HepG2 (cell line): Measurements from ENCODE around the gene EEPD1. TPM values are rescaled to one million over a fixed set of nuclear protein-coding genes. Genes with fewer than 3 reads are reported as not detected.

ENCODE experiments used
- ATAC-seq: fragments of 200-7000 bp; cut with Tn5 transposase; 3 replicates; pipeline ENCODE4 v1.9.1; 2020; ENCODE audit warnings: mild to moderate bottlenecking, moderate library complexity
- BruUV-seq: library from RNA; stranded (reverse); fragments of 400-500 nt; replicated peaks from 2 replicates; lab custom pipeline; 2021; lab: Mats Ljungman, UMichigan
- CTCF ChIA-PET: fragments of 300-600 bp; formaldehyde crosslinking; extraction: SDS; loops from one replicate; lab custom pipeline; 2021; ENCODE audit warnings: low total read pairs, inconsistent platforms, low intra/inter-chr PET ratio; lab: Yijun Ruan, JAX
- POLR2A ChIA-PET: fragments of 350-600 bp; sonication (Branson Sonifier 250); formaldehyde crosslinking; loops from one replicate; lab custom pipeline; 2020; ENCODE audit warnings: antibody characterized with exemption, inconsistent platforms; lab: Yijun Ruan, JAX
- DNase-seq: peaks from one replicate; pipeline ENCODE4 v3.0.0-alpha.2; 2015; ENCODE audit warnings: low spot score
- FAIRE-seq: peaks from 3 replicates; lab custom pipeline; 2011; peaks lifted over from hg19 to GRCh38; lab: Jason Lieb, UNC
- H2AFZ ChIP-seq: one replicate; pipeline ENCODE4 v1.6.1; 2011; ENCODE audit warnings: low read length, inconsistent platforms
- H3K27ac ChIP-seq: fragments of 300-600 bp; 3 replicates; pipeline ENCODE4 v1.8.0; 2011; ENCODE audit warnings: mixed run types, mild to moderate bottlenecking, mixed read lengths, low read length, inconsistent platforms; ENCODE audit not compliant: insufficient read depth; ENCODE audit errors: extremely low read length
- H3K27me3 ChIP-seq, 2 experiments: fragments of 200-600 bp in 1 of 2; 2 replicates in 1 of 2; 3 replicates in 1 of 2; pipeline versions ENCODE4 v1.6.0 to v1.8.0; 2011; ENCODE audit warnings: low read length in 2 of 2, mild to moderate bottlenecking in 2 of 2, moderate library complexity in 2 of 2, inconsistent platforms in 1 of 2; ENCODE audit not compliant: insufficient read depth in 2 of 2, control insufficient read depth in 1 of 2
- H3K36me3 ChIP-seq, 2 experiments: fragments of 200-600 bp in 1 of 2; replicated peaks in 1 of 2; 2 replicates in 1 of 2; 3 replicates in 1 of 2; pipeline versions ENCODE4 v1.5.1 to v1.8.0; 2011; ENCODE audit warnings: low read length in 2 of 2, inconsistent platforms in 1 of 2; ENCODE audit not compliant: insufficient read depth in 2 of 2, control insufficient read depth in 1 of 2
- H3K4me1 ChIP-seq: 2 replicates; pipeline ENCODE4 v1.5.1; 2012; ENCODE audit warnings: low read length, inconsistent platforms; ENCODE audit not compliant: insufficient read depth
- H3K4me2 ChIP-seq: 2 replicates; pipeline ENCODE4 v1.6.0; 2011; ENCODE audit warnings: low read depth, low read length, inconsistent platforms
- H3K4me3 ChIP-seq, 3 experiments: fragments of 200-600 bp in 1 of 3; sonication (generic), shearing (Covaris generic) in 1 of 3; replicated peaks in 1 of 3; 2 replicates each; pipeline ENCODE4 v1.5.1; 2011 to 2016; ENCODE audit warnings: low read length in 3 of 3, inconsistent platforms in 2 of 3, low read depth in 2 of 3, mild to moderate bottlenecking in 2 of 3, control low read depth in 1 of 3, mixed read lengths in 1 of 3; ENCODE audit not compliant: insufficient read depth in 1 of 3
- H3K79me2 ChIP-seq: one replicate; pipeline ENCODE4 v1.6.1; 2011; ENCODE audit warnings: low read length, inconsistent platforms; ENCODE audit not compliant: insufficient read depth
- H3K9ac ChIP-seq: 2 replicates; pipeline ENCODE4 v1.6.0; 2011; ENCODE audit warnings: mild to moderate bottlenecking, low read depth, low read length, inconsistent platforms; ENCODE audit not compliant: insufficient read depth
- H3K9me3 ChIP-seq: 2 replicates; pipeline ENCODE4 v1.5.1; 2012; ENCODE audit warnings: mild to moderate bottlenecking, low read length
- H4K20me1 ChIP-seq: 2 replicates; pipeline ENCODE4 v1.6.0; 2011; ENCODE audit warnings: inconsistent platforms, mild to moderate bottlenecking, low read length, moderate library complexity; ENCODE audit not compliant: insufficient read depth
- ATF2 ChIP-seq: sonication (generic); formaldehyde crosslinking; IDR thresholded peaks from 2 replicates; pipeline ENCODE4 v1.4.0; 2020; ENCODE audit warnings: missing genetic modification reagents
- BCL3 ChIP-seq: sonication (generic); formaldehyde crosslinking; IDR thresholded peaks from 2 replicates; pipeline ENCODE4 v1.5.1; 2020; ENCODE audit warnings: mild to moderate bottlenecking, missing genetic modification reagents, moderate library complexity
- BRCA1 ChIP-seq: sonication (generic); formaldehyde crosslinking; IDR thresholded peaks from 2 replicates; pipeline ENCODE4 v1.4.0; 2020; ENCODE audit warnings: missing genetic modification reagents
- CCAR2 ChIP-seq: fragments of 200-400 bp; formaldehyde crosslinking; optimal IDR thresholded peaks from 2 replicates; pipeline ENCODE3; 2018; ENCODE audit warnings: low read depth, mild to moderate bottlenecking, low read length, moderate library complexity
- DNMT3B ChIP-seq: conservative IDR thresholded peaks from 2 replicates; pipeline ENCODE4 v1.6.1; 2016; ENCODE audit warnings: missing biosample characterization, control low read depth
- EEA1 ChIP-seq: sonication (generic); formaldehyde crosslinking; IDR thresholded peaks from 2 replicates; pipeline ENCODE4 v1.5.1; 2020; ENCODE audit warnings: mild to moderate bottlenecking, missing genetic modification reagents, borderline replicate concordance
- ERF ChIP-seq: IDR thresholded peaks from 2 replicates; pipeline ENCODE4 v1.6.1; 2018; ENCODE audit warnings: missing biosample characterization, missing genetic modification reagents
- GATA4 ChIP-seq: sonication (generic); IDR thresholded peaks from 2 replicates; pipeline ENCODE4 v1.6.1; 2016; ENCODE audit warnings: antibody characterized with exemption, low read depth, borderline replicate concordance
- HBP1 ChIP-seq: IDR thresholded peaks from 2 replicates; pipeline ENCODE4 v1.6.1; 2016; ENCODE audit warnings: low read depth, control low read depth
- KAT8 ChIP-seq: IDR thresholded peaks from 2 replicates; pipeline ENCODE4 v1.6.1; 2016; ENCODE audit warnings: missing genetic modification reagents, missing compliant biosample characterization
- TFE3 ChIP-seq: IDR thresholded peaks from 2 replicates; pipeline ENCODE4 v1.6.1; 2016
- ZBTB14 ChIP-seq: sonication (generic); formaldehyde crosslinking; IDR thresholded peaks from 2 replicates; pipeline ENCODE4 v1.4.0; 2020; ENCODE audit warnings: missing genetic modification reagents
- ZFP62 ChIP-seq: sonication (generic); formaldehyde crosslinking; IDR thresholded peaks from 2 replicates; pipeline ENCODE4 v1.4.0; 2020; ENCODE audit warnings: missing genetic modification reagents
- ZNF260 ChIP-seq: sonication (generic); formaldehyde crosslinking; IDR thresholded peaks from 2 replicates; pipeline ENCODE4 v1.4.0; 2020; ENCODE audit warnings: missing genetic modification reagents, low read depth, mild to moderate bottlenecking, borderline replicate concordance
- WGBS: methylation state at CpG from one replicate; pipeline ENCODE4 v1.1.6; 2017; ENCODE audit warnings: low lambda C conversion rate; 5-methylcytosine and 5-hydroxymethylcytosine counted together
- in situ Hi-C: cut with HindIII; loops from 2 replicates; pipeline ENCODE4 v1.10.0; 2017; ENCODE audit warnings: low pct_unique_long_range_greater_than_20kb; ENCODE audit not compliant: extremely low pct_ligation_motif_present
- intact Hi-C: fragments of 100-400 bp; cut with micrococcal nuclease; formaldehyde crosslinking; loops from one replicate; pipeline ENCODE4 v1.10.0; 2022; ENCODE audit not compliant: unreplicated experiment
- polyA plus RNA-seq, 8 experiments: library from polyadenylated mRNA; depleted of rRNA in 3 of 8; stranded (reverse) in 7 of 8; unstranded in 1 of 8; fragments of >200 nt; fragmentation: Illumina TruSeq in 4 of 8; extraction: Trizol in 4 of 8; gene quantifications; 2 replicates each; pipeline versions ENCODE4 v1.2.1 to v1.2.3, GENCODE V29; 2011 to 2016; ENCODE audit warnings: low read depth in 4 of 8, missing spikeins in 1 of 8, mixed read lengths in 1 of 8; ENCODE audit not compliant: insufficient read depth in 1 of 8
- total RNA-seq, 5 experiments: library from RNA; depleted of rRNA; stranded (reverse); fragments of >200 nt; fragmentation: Illumina TruSeq; extraction: Trizol; gene quantifications; 2 replicates each; pipeline ENCODE4 v1.2.3, GENCODE V29; 2016; ENCODE audit warnings: low read depth in 1 of 5

Gene EEPD1
- total and polyA plus RNA-seq, 2 of the 13 experiments (the other 11 are each of a cell fraction or from before 2014, with no cell fraction given) = 10.1 to 16.4 TPM

- WGBS = 93% methylated on average over 2 of the region's 2 CpGs
- Histone ChIP-seq H3K36me3 (no peaks in the 10 kb centered on the region; a peak in 1 of 5 replicates), H3K79me2 (peaks cover 6% of the 10 kb centered on the region), H3K27ac (no peak overlapping the region), H4K20me1 (no peaks in the 10 kb centered on the region), H3K9me3 (no peaks in the 10 kb centered on the region), H3K4me3 (no peak overlapping the region), H3K9ac (no peak overlapping the region), H2AFZ (no peak overlapping the region), H3K4me1 (peaks cover 76% of the 10 kb centered on the region), H3K27me3 (no peaks in the 10 kb centered on the region), H3K4me2 (no peak overlapping the region)
- ATAC-seq = no peak
- ChIA-PET CTCF (no interaction called here), POLR2A (no interaction called here)
- BruUV-seq = no TSS peak
- intact Hi-C loops (no loop called here), in situ Hi-C loops (no loop called here)
- DNase-seq = no peak
- no peak for FAIRE-seq
- TF ChIP-seq CCAR2 (no peak), ZBTB14 (CRISPR knock-in tag) (no peak), KAT8 (no peak), DNMT3B (CRISPR knock-in tag) (no peak), EEA1 (no peak), GATA4 (no peak), TFE3 (no peak), ATF2 (CRISPR knock-in tag) (no peak), BCL3 (CRISPR knock-in tag) (no peak), HBP1 (CRISPR knock-in tag) (no peak), ZFP62 (CRISPR knock-in tag) (no peak), ERF (no peak), BRCA1 (CRISPR knock-in tag) (no peak), ZNF260 (CRISPR knock-in tag) (no peak)
Measured at GRCh38 chr7:36260481-36260880, 107.4 kb downstream of the EEPD1 start.
